GM08714 (cell line): Measurements from ENCODE around the gene ANTXRL.
"Not testable (repeated sequence)": the region's sequence is repeated elsewhere in the genome, so short reads cannot be mapped to it uniquely, and the experiment has no call there.

Experiments used
- H3K4me3 ChIP-seq: fragments of 200-500 bp; sonication (Bioruptor generic); 2 replicates; pipeline ENCODE4 v1.5.1; 2014; ENCODE audit warnings: mild to moderate bottlenecking, low read length, inconsistent platforms
- ZNF274 ChIP-seq: IDR thresholded peaks from 2 replicates; pipeline ENCODE4 v1.6.1; 2012; ENCODE audit warnings: mild to moderate bottlenecking, low read depth, low read length

ANTXRL gene

GRCh38 chr10:46293228-46293627 is 6.4 kb downstream of the ANTXRL start:
- no peak for TF ChIP-seq ZNF274
- H3K4me3 ChIP-seq, result no peak overlapping the region

- TF ChIP-seq ZNF274, result no peak
- H3K4me3 ChIP-seq, result no peak overlapping the region
Observed at GRCh38 chr10:46293832-46294640, 7.2 kb downstream of the ANTXRL start.

DNA sequence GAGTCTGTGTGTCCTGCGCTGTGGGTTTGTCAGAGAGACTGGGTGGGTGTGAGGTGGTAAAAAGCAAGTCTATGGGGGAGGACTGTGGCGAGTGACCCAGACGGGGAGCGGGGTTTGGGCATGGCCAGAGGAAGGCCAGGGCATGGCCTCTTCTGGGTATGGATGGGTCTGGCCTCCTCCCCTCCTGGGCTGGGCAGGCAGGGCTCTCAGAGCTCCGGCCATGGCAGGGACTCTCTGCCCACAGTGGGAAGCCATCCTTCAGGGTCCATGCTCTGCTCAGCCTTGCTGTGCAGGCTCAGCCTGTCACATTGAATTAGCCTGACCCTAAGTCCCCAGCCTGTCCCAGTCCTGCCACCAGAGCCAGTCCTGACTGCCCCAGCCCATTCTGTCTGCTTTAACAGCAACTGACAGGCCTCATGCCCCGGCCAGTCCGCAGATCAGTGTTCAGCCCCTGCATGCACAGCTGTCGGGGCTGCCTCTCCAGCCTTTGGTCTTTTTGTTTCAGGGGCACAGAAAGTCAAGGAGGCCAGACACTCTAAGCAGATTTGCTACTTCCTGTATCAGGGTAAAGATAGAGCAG is 7.9 kb downstream of the ANTXRL start:
- H3K4me3 ChIP-seq, result no peak overlapping the region
- no peak for TF ChIP-seq ZNF274

- not testable (repeated sequence) for H3K4me3 ChIP-seq
Observed at GRCh38 chr10:46295350-46296010, 8.7 kb downstream of the ANTXRL start.

GRCh38 chr10:46296086-46296485 is 9.3 kb downstream of the ANTXRL start:
- not testable (repeated sequence) for H3K4me3 ChIP-seq

DNA sequence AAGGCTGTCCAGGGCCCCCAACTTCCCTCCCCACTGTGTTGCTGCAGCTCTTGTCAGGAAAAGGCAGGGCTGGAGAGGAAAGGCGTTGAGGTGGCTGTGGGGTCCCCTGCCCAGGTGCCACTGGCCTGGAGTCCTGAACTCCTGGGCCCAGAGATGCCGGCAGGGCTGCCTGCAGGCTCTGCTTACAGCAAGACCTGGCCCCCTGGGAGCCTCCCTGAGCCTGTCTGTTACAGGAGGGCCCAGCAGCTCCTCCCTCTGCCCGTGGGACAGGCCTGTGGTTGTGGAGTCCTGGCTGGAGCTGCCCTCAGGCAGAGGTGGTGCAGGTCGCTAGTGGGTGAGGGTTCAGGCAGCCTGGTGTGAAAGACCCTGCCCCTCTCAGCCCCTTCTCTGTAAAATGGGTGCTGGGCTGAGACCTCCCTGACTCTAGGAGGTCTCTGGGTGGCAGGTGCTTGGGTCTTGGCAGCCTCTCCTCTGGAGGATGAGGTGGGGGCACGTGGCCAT is 9.9 kb downstream of the ANTXRL start:
- H3K4me3 ChIP-seq, result no peak overlapping the region
- TF ChIP-seq ZNF274, result no peak

GRCh38 chr10:46297406-46298204 is 10.8 kb downstream of the ANTXRL start:
- TF ChIP-seq ZNF274, result no peak
- H3K4me3 ChIP-seq, result no peak overlapping the region

DNA sequence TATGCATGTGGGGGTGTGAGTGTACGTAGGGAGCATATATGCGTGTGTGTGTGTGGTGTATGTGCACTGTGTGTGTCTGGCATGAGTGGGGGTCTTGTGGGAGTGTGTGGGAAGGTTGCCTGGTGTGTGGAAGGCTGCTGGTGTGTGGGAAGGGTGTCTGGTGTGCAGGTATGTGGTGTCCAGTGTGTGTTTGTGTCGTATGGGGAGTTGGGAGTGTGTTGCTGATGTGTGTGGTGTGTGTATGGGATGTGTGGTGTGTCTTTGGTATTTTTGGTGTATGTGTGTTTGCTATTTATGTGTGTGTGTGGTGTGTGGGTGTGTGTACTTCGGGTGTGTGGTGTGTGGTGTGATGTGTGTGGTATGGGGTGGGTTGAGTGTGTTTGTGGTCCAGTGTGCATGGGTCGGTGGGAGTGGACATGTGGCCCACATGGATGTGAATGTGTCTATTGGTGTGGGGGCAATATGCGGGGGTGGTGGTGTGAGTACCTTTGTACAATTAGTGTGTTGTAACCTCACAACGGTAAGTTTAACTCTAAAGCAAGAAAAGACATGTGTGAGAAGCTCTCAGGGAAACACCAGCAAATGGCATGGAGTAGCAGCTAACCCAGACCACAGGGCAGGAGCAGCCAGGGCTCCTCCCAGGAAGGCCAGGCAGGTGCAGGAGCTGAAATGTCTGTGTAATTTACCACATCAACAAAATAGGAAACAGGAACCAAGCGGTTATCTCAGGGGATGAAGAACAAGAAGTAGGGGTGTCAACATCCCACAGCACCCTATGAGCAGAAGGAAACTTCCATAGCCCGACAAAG is 11.9 kb downstream of the ANTXRL start:
- TF ChIP-seq ZNF274, result no peak
- H3K4me3 ChIP-seq, result no peak overlapping the region

DNA sequence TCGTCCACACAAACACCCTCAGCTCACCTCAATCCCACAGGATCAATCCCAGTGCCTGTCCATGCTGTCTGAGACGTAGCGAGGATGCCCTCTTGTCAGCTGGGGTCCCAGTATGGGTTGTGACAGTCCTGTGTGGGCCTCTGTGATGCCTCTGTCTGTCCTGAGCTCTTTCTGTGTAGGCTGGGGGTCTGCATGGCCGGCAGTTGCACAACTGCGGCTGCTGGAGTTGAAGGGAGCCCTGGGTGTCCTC is 12.4 kb downstream of the ANTXRL start:
- no peak for TF ChIP-seq ZNF274
- no peak overlapping the region for H3K4me3 ChIP-seq

DNA sequence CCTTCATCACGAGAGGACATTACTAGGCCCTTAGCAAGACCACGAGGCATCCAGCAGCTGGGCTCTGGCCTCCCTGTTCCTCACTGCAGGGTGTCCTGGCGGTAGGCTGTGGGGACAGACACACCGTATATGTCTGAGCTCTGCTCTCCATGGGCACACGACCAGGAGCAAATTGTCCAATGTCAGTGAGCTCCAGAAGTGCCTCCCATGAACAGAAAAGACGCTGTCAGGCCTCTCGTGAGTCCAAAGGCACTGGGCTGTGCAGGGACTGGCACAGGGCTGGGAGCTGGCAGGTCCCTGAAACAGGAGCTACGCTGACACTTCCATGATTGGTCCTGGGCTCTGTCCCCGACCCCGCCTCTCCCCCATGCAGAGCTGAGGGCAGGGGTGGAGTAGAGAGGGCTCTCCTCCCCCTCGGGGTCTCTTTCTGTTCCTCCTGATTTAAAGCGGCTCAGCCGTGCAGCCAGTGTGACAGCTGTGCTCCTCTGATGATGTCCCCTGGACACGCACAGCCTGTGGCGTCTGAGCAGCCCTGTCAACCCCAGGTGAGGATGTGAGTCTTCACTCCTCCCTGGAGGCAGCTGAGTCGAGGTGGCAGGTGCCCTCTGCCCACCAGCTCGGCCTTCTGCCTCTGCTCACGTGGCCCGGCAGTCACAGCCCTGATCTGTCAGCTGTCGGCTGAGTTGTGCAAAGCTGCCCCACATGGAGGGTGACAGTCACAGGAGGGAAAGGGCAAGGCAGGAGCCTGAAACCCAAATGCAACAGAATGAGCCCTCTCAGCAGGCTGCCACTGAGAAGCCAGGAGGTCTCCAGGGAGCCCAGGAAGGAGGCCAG is 13.0 kb downstream of the ANTXRL start:
- TF ChIP-seq ZNF274, result no peak
- H3K4me3 ChIP-seq, result no peak overlapping the region

DNA sequence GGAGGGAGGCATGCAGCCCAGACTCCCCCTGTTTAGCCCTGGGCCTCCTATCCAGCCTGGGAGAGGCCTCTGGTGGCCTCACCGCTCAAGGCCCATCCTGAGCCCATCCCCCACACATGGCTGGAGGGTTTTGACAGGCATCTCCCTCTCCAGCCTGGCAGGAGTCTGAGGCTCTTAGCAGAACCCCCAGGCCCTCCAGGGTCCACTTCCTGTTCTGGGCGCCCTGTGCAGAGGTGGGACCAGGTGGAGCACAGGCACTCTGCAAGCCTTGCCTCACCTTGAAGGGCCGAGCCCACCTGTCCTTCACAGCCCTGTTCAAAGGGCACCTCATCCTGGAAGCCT is 13.5 kb downstream of the ANTXRL start:
- H3K4me3 ChIP-seq, result not testable (repeated sequence)

- H3K4me3 ChIP-seq, result no peak overlapping the region
- TF ChIP-seq ZNF274, result no peak
Observed at GRCh38 chr10:46301056-46301645, 14.4 kb downstream of the ANTXRL start.
